Fibroblast of skin of right quadriceps (primary cell): ENCODE data around the gene SELPLG.
"Not testable (repeated sequence)": the region's sequence is repeated elsewhere in the genome, so short reads cannot be mapped to it uniquely, and the experiment has no call there.

ENCODE experiments used
- DNase-seq: peaks from one replicate; pipeline ENCODE4 v3.0.0-alpha.2; 2013

SELPLG gene

GRCh38 chr12:108637222-108637971 is 3.7 kb upstream of the SELPLG start:
- no peak for DNase-seq

- no peak for DNase-seq
These were observed 2.5 kb upstream of the SELPLG start for GRCh38 chr12:108635997-108636808.

DNA sequence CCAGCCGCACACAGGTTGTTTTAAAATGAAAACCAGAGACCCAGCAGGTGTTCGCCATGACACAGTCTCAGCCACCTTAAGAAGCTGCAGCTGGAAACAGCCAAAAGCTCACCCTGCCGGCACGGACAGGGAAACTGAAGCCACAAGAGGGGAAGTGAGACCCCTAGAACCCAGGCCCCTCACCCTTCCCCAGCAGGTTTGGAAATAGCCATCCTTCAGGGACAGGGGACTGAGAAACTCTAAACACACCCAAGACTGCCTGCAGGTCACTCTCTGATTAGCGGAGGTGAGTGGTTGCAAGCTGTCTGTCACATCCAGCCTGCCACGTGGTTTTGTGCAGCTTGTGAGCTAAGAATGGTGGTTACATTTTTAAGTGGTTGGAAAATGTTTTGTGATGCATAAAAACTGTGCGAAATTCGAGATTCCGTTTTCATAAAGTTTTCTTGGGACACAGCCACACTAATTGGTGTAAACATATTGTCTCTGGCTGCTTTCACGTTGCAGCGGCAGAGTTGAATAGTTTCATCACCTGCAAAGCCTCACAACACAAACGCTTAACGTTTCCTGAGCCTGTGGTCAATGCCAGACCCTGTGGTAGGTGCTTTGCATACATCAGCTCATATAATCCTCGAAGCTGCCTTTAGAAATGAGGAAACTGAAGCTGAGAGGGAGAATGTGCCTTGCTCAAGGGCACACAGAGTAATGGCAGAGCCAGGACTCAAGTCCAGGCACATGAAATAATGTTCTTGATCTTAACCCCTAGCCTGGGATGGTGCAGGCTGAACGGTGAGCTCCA is 1.7 kb upstream of the SELPLG start:
- DNase-seq: no peak

DNA sequence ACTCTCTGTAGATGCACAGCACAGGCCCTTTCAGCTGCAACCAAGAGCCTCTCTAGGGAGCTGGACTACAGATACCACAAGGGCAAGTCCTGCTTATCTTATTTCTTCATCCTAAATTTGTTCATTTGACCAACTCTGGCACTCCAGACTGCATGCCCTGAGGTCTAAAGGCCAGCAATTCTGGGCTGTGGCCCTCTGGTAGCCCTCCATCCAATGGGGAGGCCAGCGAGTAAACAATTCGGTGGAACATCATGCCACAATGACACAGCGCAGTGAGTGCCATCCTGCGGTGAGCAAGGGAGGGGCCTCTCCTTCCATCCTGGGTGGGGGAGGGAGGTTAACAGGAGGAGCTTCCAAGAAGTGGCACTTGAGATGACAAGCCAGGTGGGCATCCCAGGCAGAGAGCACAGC is 652 bp upstream of the SELPLG start:
- DNase-seq: no peak

DNA sequence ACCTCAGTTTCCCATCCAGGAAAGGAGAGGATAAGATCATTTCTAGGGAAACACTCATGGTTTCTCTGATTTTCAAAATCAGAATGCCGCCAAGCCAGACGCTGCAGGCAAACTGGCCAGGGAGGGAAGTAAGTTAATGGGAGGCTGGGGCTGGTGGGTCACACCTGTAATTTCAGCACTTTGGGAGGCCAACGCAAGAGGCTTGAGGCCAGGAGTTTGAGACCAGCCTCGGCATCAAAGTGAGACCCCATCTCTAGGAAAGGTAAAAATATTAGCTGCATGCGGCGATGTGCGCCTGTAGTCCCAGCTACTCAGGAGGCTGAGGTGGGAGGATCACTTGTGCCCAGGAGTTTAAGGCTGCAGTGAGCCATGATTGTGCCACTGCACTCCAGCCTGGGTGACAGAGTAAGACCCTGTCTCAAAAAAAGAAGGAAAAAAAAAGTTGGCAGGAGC is 587 bp downstream of the SELPLG start:
- no peak for DNase-seq

DNA sequence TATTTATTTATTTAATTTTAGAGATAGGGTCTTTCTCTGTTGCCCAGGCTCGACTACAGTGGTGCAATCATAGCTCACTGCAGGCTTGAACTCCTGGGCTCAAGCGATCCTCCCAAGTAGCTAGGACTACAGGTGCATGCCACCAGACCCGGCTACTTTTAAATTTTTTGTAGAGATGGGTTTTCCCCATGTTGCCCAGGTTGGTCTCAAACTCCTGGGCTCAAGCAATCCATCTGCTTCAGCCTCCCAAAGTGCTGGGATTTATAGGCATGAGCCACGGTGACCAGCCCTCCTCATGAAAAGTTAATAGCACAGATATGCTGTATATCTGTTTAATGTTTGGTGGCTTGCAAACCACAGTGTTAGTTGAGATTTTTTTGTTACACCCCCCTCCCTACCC is 2.4 kb downstream of the SELPLG start:
- DNase-seq: not testable (repeated sequence)

DNA sequence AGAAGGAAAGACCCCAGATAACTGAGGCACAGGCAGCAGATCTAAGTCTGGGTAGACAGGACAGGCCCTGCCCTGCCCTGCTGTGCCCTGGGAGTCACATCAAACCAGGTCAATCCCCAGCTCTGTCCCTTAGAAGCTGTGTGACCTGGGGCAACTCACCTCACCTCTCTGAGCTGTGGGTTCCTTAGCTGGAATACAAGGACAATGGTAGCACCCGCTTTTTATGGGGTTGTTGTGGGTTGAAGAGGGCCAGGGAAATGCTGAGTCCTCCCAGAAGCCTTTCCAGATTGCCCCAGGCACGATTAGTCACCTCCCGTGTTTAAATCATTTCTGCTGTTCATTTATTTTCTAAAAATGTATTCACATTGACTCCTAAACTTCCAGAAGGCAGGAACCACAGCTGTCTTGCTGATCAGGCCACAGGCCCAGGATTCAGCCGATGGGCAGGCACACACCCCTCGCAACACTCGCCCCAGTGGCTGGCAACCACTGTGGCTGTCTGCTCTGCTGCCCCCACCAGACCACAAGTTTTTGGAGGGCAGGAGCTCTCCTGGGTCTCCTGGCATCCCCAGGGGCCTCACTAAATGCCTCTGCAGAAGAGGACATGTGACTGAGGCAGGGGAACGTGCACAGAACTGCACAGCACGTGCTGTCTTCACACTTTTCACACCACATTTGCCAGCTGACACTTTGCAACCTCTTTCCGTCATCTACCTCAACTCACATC is 3.0 kb downstream of the SELPLG start:
- peak; percentile 76 for DNase-seq

GRCh38 chr12:108629824-108630476 is 3.7 kb downstream of the SELPLG start:
- DNase-seq: peak; percentile 87

DNA sequence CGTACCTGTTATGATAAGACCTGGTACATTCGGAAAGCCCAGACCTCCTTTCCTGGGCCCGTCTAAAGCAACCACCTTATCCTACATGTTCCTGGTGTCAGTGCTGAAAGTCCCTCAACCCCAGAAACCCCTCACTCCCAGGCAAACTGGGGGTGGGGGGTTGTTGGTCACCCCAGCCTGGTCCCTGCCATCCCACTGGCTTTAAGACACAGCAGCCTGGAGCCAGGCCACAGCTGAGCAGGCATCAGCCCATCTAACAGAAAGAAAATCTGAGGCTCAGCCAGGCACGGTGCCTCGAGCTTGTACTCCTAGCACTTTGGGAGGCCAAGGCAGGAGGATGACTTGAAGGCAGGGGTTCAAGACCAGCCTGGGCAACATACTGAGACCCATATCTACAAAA is 4.5 kb downstream of the SELPLG start:
- no peak for DNase-seq

GRCh38 chr12:108627134-108627920 is 6.4 kb downstream of the SELPLG start:
- DNase-seq: no peak

- DNase-seq: no peak
These were observed 8.5 kb downstream of the SELPLG start for GRCh38 chr12:108625228-108625627.

- no peak for DNase-seq
These were observed 10.1 kb downstream of the SELPLG start for GRCh38 chr12:108623577-108623976.

DNA sequence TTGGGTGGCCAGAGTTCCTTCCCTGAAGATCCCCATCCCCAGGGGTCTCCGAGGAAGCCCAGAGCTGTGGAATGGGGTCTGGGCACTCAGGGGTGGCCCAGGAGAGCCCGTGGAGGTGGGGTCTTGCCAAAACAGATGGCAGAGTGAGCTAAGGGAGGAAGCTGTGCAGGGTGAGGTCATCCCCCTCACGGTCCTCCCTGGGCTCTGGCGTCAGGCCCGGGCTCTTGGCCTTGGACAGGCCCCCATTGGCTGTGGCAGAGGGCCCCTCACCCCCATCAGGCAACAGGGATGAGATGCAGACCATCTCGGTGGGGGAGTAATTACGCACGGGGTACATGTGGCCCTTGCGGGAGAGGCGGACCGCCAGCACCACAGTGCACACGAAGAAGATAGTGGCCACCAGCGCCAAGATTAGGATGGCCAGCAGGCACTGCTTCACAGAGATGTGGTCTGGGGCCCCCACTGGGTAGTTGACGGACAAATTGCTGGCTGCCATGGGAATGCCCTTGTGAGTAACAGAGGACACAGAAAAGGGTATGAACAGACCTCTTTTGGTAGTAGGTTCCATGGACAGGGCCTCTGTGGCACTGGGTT is 10.7 kb downstream of the SELPLG start:
- no peak for DNase-seq

DNA sequence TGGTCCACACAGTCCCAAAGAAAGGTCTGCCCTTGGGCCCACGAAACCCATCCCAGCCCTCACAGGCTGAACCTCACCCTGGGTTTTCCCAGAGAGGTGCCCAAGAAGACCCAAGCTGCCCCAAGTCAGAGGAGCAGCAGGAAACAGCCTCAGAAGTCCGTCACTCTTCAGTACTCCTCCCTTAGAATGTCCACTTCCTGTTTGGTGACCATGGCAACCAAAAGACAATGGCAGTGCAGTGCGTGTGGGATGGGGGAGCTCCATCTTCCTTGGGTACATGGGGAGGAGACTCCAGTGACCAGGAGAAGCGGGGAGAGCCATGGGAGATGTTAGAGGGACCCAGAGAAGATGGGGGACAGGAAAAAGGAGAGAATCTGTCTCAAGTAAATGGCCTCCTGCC is 11.3 kb downstream of the SELPLG start:
- DNase-seq: peak; percentile 55

- DNase-seq: no peak
These were observed 12.5 kb downstream of the SELPLG start for GRCh38 chr12:108621161-108621560.

DNA sequence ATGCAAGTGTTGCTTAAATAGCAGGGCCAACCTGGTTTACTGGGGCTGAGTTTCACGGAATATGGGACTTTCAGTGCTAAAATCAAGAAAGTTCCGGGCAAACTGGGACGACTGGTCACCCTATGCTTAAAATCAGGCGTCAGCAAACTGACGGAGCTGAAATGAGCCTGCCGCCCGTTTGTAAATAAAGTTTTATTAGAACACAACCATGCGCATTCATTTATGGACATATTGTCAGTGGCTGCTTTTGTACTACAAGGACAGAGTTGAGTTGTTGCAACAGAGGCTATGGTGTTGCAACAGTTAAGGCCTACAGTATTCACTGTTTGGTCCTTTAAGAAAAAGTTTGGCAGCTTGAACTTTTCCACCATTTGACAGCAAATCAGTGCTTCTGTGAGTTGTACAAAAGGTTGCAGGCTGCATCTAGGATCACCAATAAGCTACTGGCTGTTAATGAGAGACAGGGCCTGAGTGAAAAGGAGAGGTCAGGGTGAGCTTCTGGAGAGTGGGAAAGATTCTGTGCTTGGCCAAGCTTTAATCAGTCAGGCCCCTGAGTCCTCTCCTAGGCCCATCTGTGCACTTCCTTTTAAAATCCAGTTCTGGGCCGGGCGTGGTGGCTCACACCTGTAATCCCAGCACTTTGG is 13.3 kb downstream of the SELPLG start:
- DNase-seq: peak; percentile 62

GRCh38 chr12:108619369-108620160 is 14.1 kb downstream of the SELPLG start:
- DNase-seq: no peak

DNA sequence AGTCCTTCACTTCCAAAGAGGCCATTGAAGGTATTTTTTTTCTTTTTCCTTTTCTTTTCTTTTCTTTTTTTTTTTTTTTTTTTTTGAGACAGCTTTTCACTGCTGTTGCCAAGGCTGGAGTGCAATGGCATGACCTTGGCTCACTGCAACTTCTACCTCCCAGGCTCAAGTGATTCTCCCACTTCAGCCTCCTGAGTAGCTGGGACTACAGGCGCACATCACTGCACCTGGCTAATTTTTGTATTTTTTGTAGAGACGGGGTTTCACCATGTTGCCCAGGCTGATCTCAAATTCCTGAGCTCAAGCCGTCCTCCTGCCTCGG is 14.8 kb downstream of the SELPLG start:
- DNase-seq: not testable (repeated sequence)
